Fibroblast of lung (primary cell): ENCODE data around the gene FMNL1.

ENCODE experiments used
- EZH2 ChIP-seq: IDR thresholded peaks from 2 replicates; pipeline ENCODE4 v1.5.1; 2012; ENCODE audit warnings: low read length, control low read depth, mild to moderate bottlenecking; ENCODE audit errors: missing control alignments
- TF ChIP-seq, protein P1 (sequence below), 2 donors: IDR thresholded peaks in 1 of 2; conservative IDR thresholded peaks in 1 of 2; 1 replicate in 1 of 2; 2 replicates in 1 of 2; pipeline ENCODE4 v1.5.1; 2011 to 2012; ENCODE audit warnings: low read length in 2 of 2, control low read depth in 1 of 2, inconsistent platforms in 1 of 2, low read depth in 1 of 2, mild to moderate bottlenecking in 1 of 2

DNA sequence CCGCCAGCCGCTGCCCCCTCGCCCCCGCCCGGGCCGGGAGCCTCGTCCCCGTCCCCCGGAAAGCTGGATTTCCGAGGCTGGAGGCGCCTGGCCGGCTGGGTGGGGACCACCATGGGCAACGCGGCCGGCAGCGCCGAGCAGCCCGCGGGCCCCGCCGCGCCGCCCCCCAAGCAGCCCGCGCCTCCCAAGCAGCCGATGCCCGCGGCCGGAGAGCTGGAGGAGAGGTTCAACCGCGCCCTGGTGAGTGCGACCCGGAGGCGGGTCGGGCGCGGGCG, 266 bp downstream of the FMNL1 start:
- TF ChIP-seq, protein P1, sequence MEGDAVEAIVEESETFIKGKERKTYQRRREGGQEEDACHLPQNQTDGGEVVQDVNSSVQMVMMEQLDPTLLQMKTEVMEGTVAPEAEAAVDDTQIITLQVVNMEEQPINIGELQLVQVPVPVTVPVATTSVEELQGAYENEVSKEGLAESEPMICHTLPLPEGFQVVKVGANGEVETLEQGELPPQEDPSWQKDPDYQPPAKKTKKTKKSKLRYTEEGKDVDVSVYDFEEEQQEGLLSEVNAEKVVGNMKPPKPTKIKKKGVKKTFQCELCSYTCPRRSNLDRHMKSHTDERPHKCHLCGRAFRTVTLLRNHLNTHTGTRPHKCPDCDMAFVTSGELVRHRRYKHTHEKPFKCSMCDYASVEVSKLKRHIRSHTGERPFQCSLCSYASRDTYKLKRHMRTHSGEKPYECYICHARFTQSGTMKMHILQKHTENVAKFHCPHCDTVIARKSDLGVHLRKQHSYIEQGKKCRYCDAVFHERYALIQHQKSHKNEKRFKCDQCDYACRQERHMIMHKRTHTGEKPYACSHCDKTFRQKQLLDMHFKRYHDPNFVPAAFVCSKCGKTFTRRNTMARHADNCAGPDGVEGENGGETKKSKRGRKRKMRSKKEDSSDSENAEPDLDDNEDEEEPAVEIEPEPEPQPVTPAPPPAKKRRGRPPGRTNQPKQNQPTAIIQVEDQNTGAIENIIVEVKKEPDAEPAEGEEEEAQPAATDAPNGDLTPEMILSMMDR (conservative IDR thresholded peaks at IDR 0.05 in 1 of 2, IDR thresholded peaks at IDR 0.05 in 1 of 2; ENCODE audit: low read depth in 1 of 2, low read length in 2 of 2), result no peak
- TF ChIP-seq EZH2, result no peak
